Endothelial cell of umbilical vein (primary cell): ENCODE measurements around the gene HAGH.

ENCODE experiments used
- EZH2 ChIP-seq: IDR thresholded peaks from 2 replicates; pipeline ENCODE4 v1.6.1; 2012; ENCODE audit warnings: borderline replicate concordance, low read depth, mild to moderate bottlenecking, moderate library complexity, low read length, inconsistent platforms; ENCODE audit not compliant: severe bottlenecking
- GATA2 ChIP-seq: IDR thresholded peaks from 2 replicates; pipeline ENCODE4 v1.7.0; 2011; ENCODE audit warnings: low read depth, mild to moderate bottlenecking, moderate library complexity, mixed read lengths, low read length; ENCODE audit not compliant: insufficient read length, insufficient read depth
- JUN ChIP-seq: IDR thresholded peaks from 2 replicates; pipeline ENCODE4 v1.6.1; 2011; ENCODE audit warnings: borderline replicate concordance, low read depth; ENCODE audit not compliant: insufficient read length, insufficient read depth
- MAX ChIP-seq: IDR thresholded peaks from 2 replicates; pipeline ENCODE4 v1.6.1; 2011; ENCODE audit not compliant: insufficient read depth, insufficient read length
- MYC ChIP-seq: IDR thresholded peaks from one replicate; pipeline ENCODE4 v1.6.1; 2011; ENCODE audit warnings: mild to moderate bottlenecking, low read depth, low read length
- POLR2A ChIP-seq: IDR thresholded peaks from 2 replicates; pipeline ENCODE4 v1.6.1; 2012; ENCODE audit warnings: low read depth, mild to moderate bottlenecking, control low read depth, low read length
- POLR2AphosphoS5 ChIP-seq: IDR thresholded peaks from 2 replicates; pipeline ENCODE4 v1.6.1; 2012; ENCODE audit warnings: low read depth, mild to moderate bottlenecking, control low read depth, low read length, moderate library complexity; ENCODE audit not compliant: insufficient read depth
- TF ChIP-seq, protein P1 (sequence below), 2 donors: IDR thresholded peaks; 1 replicate in 1 of 2; 2 replicates in 1 of 2; pipeline ENCODE4 v1.5.1; 2011; ENCODE audit warnings: low read length in 2 of 2, mild to moderate bottlenecking in 2 of 2, moderate library complexity in 2 of 2, control low read depth in 1 of 2, inconsistent platforms in 1 of 2, low read depth in 1 of 2; ENCODE audit not compliant: insufficient read depth in 1 of 2; ENCODE audit errors: extremely low read depth in 1 of 2

DNA sequence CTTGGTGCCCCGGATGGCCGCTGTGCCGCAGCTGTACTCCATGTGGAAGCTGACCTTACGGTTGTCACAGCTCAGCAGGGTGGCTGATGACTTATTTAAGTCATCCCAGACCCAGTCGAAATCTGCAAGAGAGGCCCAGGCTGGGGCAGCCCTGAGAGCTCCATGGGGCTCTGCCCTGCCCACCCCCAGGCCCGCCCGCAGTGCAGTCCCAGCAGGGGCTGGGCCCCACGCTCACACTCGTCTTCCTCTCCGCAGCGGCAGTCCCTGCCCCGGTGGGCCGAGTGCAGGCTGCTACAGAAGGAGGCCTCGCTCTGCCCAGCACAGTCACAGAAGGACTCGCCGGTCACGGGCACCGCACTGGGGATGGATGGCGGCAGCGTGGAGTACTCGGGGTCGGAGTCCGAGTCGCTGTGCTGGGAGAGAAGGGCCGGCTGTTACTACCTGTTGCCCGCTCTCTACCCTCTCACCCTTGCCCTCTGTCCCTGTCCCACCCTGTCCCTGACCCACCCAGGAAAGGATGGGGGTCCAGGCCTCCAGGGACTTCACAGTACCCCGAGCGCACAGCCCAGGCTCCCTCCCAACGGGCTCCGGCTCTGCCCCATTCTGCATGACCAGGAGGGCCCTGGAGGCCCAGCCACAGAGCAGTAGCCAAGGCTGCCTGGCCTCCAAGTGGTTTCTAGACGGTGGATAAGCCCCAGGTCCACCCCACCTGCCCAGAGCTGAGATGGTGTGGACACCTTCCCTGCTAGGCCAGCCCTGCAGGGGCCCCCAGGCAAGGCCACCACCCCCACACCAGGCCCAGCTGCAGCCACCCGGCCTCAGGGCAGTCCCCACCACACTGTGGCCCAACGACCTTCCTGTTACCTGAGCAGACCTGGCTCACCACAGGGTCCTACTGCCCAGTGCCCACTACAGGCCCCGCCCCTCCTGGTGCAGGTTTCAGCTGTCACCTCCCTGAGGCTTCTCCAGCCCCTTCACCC is 48.1 kb downstream of the HAGH start:
- TF ChIP-seq, protein P1, sequence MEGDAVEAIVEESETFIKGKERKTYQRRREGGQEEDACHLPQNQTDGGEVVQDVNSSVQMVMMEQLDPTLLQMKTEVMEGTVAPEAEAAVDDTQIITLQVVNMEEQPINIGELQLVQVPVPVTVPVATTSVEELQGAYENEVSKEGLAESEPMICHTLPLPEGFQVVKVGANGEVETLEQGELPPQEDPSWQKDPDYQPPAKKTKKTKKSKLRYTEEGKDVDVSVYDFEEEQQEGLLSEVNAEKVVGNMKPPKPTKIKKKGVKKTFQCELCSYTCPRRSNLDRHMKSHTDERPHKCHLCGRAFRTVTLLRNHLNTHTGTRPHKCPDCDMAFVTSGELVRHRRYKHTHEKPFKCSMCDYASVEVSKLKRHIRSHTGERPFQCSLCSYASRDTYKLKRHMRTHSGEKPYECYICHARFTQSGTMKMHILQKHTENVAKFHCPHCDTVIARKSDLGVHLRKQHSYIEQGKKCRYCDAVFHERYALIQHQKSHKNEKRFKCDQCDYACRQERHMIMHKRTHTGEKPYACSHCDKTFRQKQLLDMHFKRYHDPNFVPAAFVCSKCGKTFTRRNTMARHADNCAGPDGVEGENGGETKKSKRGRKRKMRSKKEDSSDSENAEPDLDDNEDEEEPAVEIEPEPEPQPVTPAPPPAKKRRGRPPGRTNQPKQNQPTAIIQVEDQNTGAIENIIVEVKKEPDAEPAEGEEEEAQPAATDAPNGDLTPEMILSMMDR (IDR thresholded peaks at IDR 0.05; ENCODE audit: extremely low read depth in 1 of 2, insufficient read depth in 1 of 2, low read depth in 1 of 2, low read length in 2 of 2) = no peak
- TF ChIP-seq JUN (no peak), MAX (no peak), POLR2AphosphoS5 (peak; percentile 15), POLR2A (peak; percentile 32), EZH2 (no peak), MYC (no peak), GATA2 (no peak)
